Neuronal stem cell (in vitro differentiated cells): ENCODE measurements around the gene OR1K1.

Experiments used
- DNase-seq: peaks from one replicate; pipeline ENCODE4 v3.0.0-alpha.2; 2013; ENCODE audit warnings: low spot score
- H2AFZ ChIP-seq: one replicate; pipeline ENCODE4 v1.6.1; 2013; ENCODE audit warnings: mild to moderate bottlenecking, low read length, inconsistent platforms
- H2AK5ac ChIP-seq: 2 replicates; pipeline ENCODE4 v1.6.1; 2013; ENCODE audit warnings: low read depth, mild to moderate bottlenecking, inconsistent platforms, low read length, moderate library complexity, mixed read lengths
- H2BK120ac ChIP-seq: 2 replicates; pipeline ENCODE4 v1.6.1; 2013; ENCODE audit warnings: low read depth, mild to moderate bottlenecking, inconsistent platforms, low read length, moderate library complexity, mixed read lengths
- H2BK12ac ChIP-seq: one replicate; pipeline ENCODE4 v1.6.1; 2013; ENCODE audit warnings: low read length, inconsistent platforms
- H2BK15ac ChIP-seq: 2 replicates; pipeline ENCODE4 v1.6.1; 2013; ENCODE audit warnings: mild to moderate bottlenecking, low read length, inconsistent platforms, mixed read lengths
- H2BK5ac ChIP-seq: one replicate; pipeline ENCODE4 v1.6.1; 2013; ENCODE audit warnings: inconsistent platforms, mild to moderate bottlenecking, low read length, moderate library complexity
- H3K14ac ChIP-seq: one replicate; pipeline ENCODE4 v1.6.1; 2013; ENCODE audit warnings: low read length, inconsistent platforms
- H3K18ac ChIP-seq: 2 replicates; pipeline ENCODE4 v1.6.1; 2013; ENCODE audit warnings: low read length, inconsistent platforms
- H3K23ac ChIP-seq: 2 replicates; pipeline ENCODE4 v1.6.1; 2013; ENCODE audit warnings: low read depth, mild to moderate bottlenecking, mixed read lengths, low read length, inconsistent platforms; ENCODE audit not compliant: poor library complexity
- H3K27ac ChIP-seq: replicated peaks from 3 replicates; pipeline ENCODE4 v1.5.1; 2013; ENCODE audit warnings: low read length, inconsistent platforms
- H3K27me3 ChIP-seq, 3 experiments: 2 replicates each; pipeline ENCODE4 v1.6.1; 2013; ENCODE audit warnings: low read length in 3 of 3, mild to moderate bottlenecking in 2 of 3, inconsistent platforms in 1 of 3, low read depth in 1 of 3, mixed read lengths in 1 of 3, moderate library complexity in 1 of 3; ENCODE audit not compliant: control insufficient read depth in 3 of 3, insufficient read depth in 3 of 3
- H3K36me3 ChIP-seq, 2 donors: replicated peaks in 1 of 2; 2 replicates each; pipeline ENCODE4 v1.6.1; 2013; ENCODE audit warnings: low read length in 2 of 2; ENCODE audit not compliant: control insufficient read depth in 2 of 2, insufficient read depth in 2 of 2
- H3K4ac ChIP-seq: 2 replicates; pipeline ENCODE4 v1.6.1; 2013; ENCODE audit warnings: inconsistent platforms, mild to moderate bottlenecking, low read length, moderate library complexity
- H3K4me1 ChIP-seq, 2 donors: 1 replicate in 1 of 2; 2 replicates in 1 of 2; pipeline ENCODE4 v1.6.1; 2013; ENCODE audit warnings: low read length in 2 of 2, low read depth in 1 of 2; ENCODE audit not compliant: control insufficient read depth in 2 of 2, insufficient read depth in 1 of 2
- H3K4me2 ChIP-seq: one replicate; pipeline ENCODE4 v1.6.1; 2013; ENCODE audit warnings: mild to moderate bottlenecking, low read length, inconsistent platforms; ENCODE audit not compliant: insufficient read depth, poor library complexity, severe bottlenecking
- H3K4me3 ChIP-seq, 2 donors: 2 replicates each; pipeline ENCODE4 v1.5.1; 2013; ENCODE audit warnings: low read length in 2 of 2, mild to moderate bottlenecking in 2 of 2, inconsistent platforms in 1 of 2, moderate library complexity in 1 of 2
- H3K79me1 ChIP-seq: one replicate; pipeline ENCODE4 v1.6.1; 2013; ENCODE audit warnings: low read depth, mild to moderate bottlenecking, inconsistent platforms, low read length, moderate library complexity
- H3K9ac ChIP-seq: one replicate; pipeline ENCODE4 v1.6.1; 2013; ENCODE audit warnings: mild to moderate bottlenecking, low read depth, low read length, inconsistent platforms; ENCODE audit not compliant: poor library complexity
- H3K9me3 ChIP-seq, 2 donors: replicated peaks in 1 of 2; 2 replicates each; pipeline versions ENCODE3 to v1.6.1; 2013; ENCODE audit warnings: low read length in 2 of 2, mild to moderate bottlenecking in 2 of 2, inconsistent platforms in 1 of 2, low read depth in 1 of 2, mixed read lengths in 1 of 2, moderate library complexity in 1 of 2; ENCODE audit not compliant: control insufficient read depth in 2 of 2, insufficient read depth in 1 of 2
- H4K8ac ChIP-seq: one replicate; pipeline ENCODE4 v1.6.1; 2013; ENCODE audit warnings: low read depth, mild to moderate bottlenecking, inconsistent platforms, low read length, moderate library complexity
- H4K91ac ChIP-seq: one replicate; pipeline ENCODE4 v1.6.1; 2013; ENCODE audit warnings: low read length, low read depth, mild to moderate bottlenecking, inconsistent platforms; ENCODE audit not compliant: poor library complexity
- WGBS, 2 donors: extraction: QIAGEN DNeasy Blood & Tissue Kit; methylation state at CpG; one replicate each; pipeline ENCODE4 v1.1.7; 2013; ENCODE audit warnings: missing lambda C conversion rate in 2 of 2, mixed read lengths in 1 of 2; ENCODE audit not compliant: insufficient read length in 2 of 2, insufficient replicate concordance in 1 of 2; ENCODE audit errors: extremely low coverage in 2 of 2; 5-methylcytosine and 5-hydroxymethylcytosine counted together

Gene OR1K1

DNA sequence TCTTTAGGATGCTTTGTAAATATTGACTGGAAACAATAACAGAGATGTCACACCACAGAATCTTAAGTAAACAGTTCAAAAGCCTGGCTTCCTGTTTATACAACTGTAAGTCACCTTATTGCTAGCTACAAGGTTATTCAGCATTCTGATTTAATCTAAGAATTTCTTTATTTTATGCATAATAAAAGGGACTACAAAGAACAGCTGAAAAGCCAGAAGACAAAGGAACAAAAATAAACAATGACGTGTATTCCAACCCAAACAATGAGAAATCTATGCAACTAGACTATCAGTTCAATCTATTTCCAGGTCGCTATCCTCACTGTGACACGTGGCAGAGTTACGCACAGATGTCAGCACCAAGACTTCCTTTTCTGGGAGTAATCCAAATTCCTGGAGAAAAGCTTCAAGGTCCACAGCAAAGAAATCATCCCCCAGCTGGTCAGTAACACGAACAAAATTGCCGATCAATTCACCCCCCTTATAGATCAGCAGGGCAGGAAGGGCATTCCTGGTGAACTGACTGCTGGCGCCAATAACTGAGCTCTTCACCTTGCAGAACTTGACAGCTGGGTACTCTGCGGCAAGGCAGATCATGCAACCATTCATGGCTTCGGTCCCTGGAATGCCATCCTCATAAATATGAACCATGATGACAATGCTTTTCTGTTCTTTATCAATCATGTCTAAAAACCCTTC is 20.0 kb downstream of the OR1K1 start:
- peaks cover 6% of the 10 kb centered on the region for H3K79me1 ChIP-seq
- no CpG with 5 or more reads among the region's 9 CpGs for WGBS, 2 donors
- no peaks in the 10 kb centered on the region for H3K4me1 ChIP-seq
- H4K8ac ChIP-seq = no peak overlapping the region
- no peak overlapping the region for H2BK15ac ChIP-seq
- no peak overlapping the region for H2BK12ac ChIP-seq
- H2AFZ ChIP-seq = no peak overlapping the region
- DNase-seq = no peak
- no peak overlapping the region for H3K18ac ChIP-seq
- H3K4me3 ChIP-seq = no peak overlapping the region
- no peak overlapping the region for H3K23ac ChIP-seq
- H3K27ac ChIP-seq = no peak overlapping the region
- H3K4ac ChIP-seq = no peak overlapping the region
- no peaks in the 10 kb centered on the region for H3K9me3 ChIP-seq
- no peak overlapping the region for H3K4me2 ChIP-seq
- no peak overlapping the region for H3K14ac ChIP-seq
- no peak overlapping the region for H2BK120ac ChIP-seq
- H2AK5ac ChIP-seq = no peak overlapping the region
- H2BK5ac ChIP-seq = no peak overlapping the region
- H3K36me3 ChIP-seq = peaks cover 31 to 89% of the 10 kb centered on the region in 2 donors
- H3K27me3 ChIP-seq = no peaks in the 10 kb centered on the region
- no peak overlapping the region for H4K91ac ChIP-seq
- no peak overlapping the region for H3K9ac ChIP-seq

GRCh38 chr9:122820490-122820845 is 20.5 kb downstream of the OR1K1 start:
- Histone ChIP-seq H3K14ac (no peak overlapping the region), H3K4me1 (no peaks in the 10 kb centered on the region), H2BK5ac (no peak overlapping the region), H3K4ac (no peak overlapping the region), H3K79me1 (peaks cover 6% of the 10 kb centered on the region), H3K27ac (no peak overlapping the region), H3K9ac (no peak overlapping the region), H2BK120ac (no peak overlapping the region), H2AK5ac (no peak overlapping the region), H3K36me3 (peaks cover 31 to 93% of the 10 kb centered on the region in 2 donors), H3K23ac (no peak overlapping the region), H4K91ac (no peak overlapping the region), H4K8ac (no peak overlapping the region), H2BK15ac (no peak overlapping the region), H2BK12ac (no peak overlapping the region), H3K9me3 (no peaks in the 10 kb centered on the region), H3K4me2 (no peak overlapping the region), H3K27me3 (no peaks in the 10 kb centered on the region), H3K18ac (no peak overlapping the region), H2AFZ (no peak overlapping the region), H3K4me3 (no peak overlapping the region)
- WGBS, 2 donors = no CpG with 5 or more reads among the region's 11 CpGs
- no peak for DNase-seq

DNA sequence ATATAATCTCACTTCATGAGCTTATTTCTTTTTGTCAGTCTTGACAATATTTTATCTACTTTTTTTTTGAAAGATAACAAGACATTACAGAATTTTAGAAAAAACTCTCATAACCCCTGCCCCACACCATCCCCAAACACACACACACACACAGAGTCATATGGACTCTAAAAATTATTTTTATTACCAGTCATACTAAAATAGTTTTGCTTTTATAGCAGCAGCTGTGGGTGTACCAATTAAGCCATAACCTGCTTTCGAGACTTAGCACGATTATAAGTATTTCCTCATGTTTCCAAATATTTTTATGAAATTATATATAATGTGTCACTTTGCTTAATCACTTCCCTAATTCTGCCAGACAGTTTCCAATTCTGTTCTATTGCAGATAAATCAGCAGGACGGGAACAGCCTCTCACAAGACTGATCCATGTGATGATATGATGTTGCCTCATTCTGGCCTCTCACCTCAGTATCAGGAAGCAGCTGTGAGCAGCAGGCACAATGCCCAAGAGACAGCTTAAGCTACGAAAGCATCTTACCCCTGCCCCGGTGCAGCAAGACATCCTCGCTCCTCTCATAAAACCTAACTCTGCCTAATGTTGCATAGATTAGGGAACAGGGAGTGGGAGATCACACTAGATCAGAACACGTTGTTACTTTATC is 21.5 kb downstream of the OR1K1 start:
- H2BK15ac ChIP-seq = no peak overlapping the region
- no peak overlapping the region for H3K27ac ChIP-seq
- no peak overlapping the region for H3K4ac ChIP-seq
- H2BK12ac ChIP-seq = no peak overlapping the region
- H3K4me2 ChIP-seq = no peak overlapping the region
- peaks cover 6% of the 10 kb centered on the region for H3K79me1 ChIP-seq
- H3K14ac ChIP-seq = no peak overlapping the region
- no CpG with 5 or more reads among the region's 7 CpGs for WGBS, 2 donors
- no peak overlapping the region for H4K8ac ChIP-seq
- no peak overlapping the region for H2AK5ac ChIP-seq
- H4K91ac ChIP-seq = no peak overlapping the region
- no peak overlapping the region for H3K4me3 ChIP-seq
- H3K9ac ChIP-seq = no peak overlapping the region
- H3K9me3 ChIP-seq = no peaks in the 10 kb centered on the region
- no peak for DNase-seq
- peaks cover 37 to 93% of the 10 kb centered on the region in 2 donors for H3K36me3 ChIP-seq
- no peak overlapping the region for H3K23ac ChIP-seq
- no peaks in the 10 kb centered on the region for H3K4me1 ChIP-seq
- H2AFZ ChIP-seq = no peak overlapping the region
- H3K18ac ChIP-seq = no peak overlapping the region
- H3K27me3 ChIP-seq = no peaks in the 10 kb centered on the region
- H2BK5ac ChIP-seq = no peak overlapping the region
- no peak overlapping the region for H2BK120ac ChIP-seq

DNA sequence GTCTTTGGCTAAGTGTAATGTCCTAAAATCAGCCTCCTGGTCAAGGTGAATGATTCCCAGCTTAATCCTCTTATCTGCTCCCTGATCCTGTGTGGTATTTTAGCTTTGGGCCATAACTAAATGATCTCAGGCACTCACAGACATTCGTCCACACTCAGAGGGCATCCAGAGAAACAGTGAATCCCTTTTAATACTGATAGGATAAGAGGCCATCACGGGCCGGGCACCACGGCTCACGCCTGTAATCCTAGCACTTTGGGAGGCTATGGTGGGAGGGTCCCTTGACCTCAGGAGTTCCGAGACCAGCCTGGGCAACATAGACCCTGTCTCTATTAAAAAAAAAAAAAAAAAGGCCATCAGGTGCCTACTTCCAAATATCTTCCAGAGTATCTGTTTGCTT is 22.1 kb downstream of the OR1K1 start:
- no peak overlapping the region for H3K4ac ChIP-seq
- no peak overlapping the region for H2AFZ ChIP-seq
- no peaks in the 10 kb centered on the region for H3K9me3 ChIP-seq
- no peak overlapping the region for H2BK120ac ChIP-seq
- H3K79me1 ChIP-seq = peaks cover 7% of the 10 kb centered on the region
- WGBS, 2 donors = no CpG with 5 or more reads among the region's 6 CpGs
- H3K36me3 ChIP-seq = peaks cover 35 to 90% of the 10 kb centered on the region in 2 donors
- peaks cover 0 to 2% of the 10 kb centered on the region in 2 donors for H3K4me1 ChIP-seq
- H3K9ac ChIP-seq = no peak overlapping the region
- no peak overlapping the region for H2BK15ac ChIP-seq
- H3K27me3 ChIP-seq = no peaks in the 10 kb centered on the region
- H2BK5ac ChIP-seq = no peak overlapping the region
- no peak overlapping the region for H3K18ac ChIP-seq
- H2BK12ac ChIP-seq = no peak overlapping the region
- no peak overlapping the region for H3K23ac ChIP-seq
- H3K27ac ChIP-seq = no peak overlapping the region
- H2AK5ac ChIP-seq = no peak overlapping the region
- no peak overlapping the region for H4K91ac ChIP-seq
- DNase-seq = no peak
- no peak overlapping the region for H3K4me3 ChIP-seq
- H3K4me2 ChIP-seq = no peak overlapping the region
- no peak overlapping the region for H4K8ac ChIP-seq
- H3K14ac ChIP-seq = no peak overlapping the region
